PC-3 (cell line): ENCODE measurements around the gene SYDE1.

Experiments
- CTCF ChIP-seq: fragments of 300-600 bp; sonication (generic); conservative IDR thresholded peaks from 2 replicates; pipeline ENCODE4 v1.5.1; 2017; ENCODE audit warnings: antibody characterized with exemption, low read depth, mild to moderate bottlenecking, low read length
- EZH2 ChIP-seq: fragments of 300-600 bp; sonication (generic); IDR thresholded peaks from one replicate; pipeline ENCODE4 v1.6.1; 2017; ENCODE audit warnings: antibody characterized with exemption, mild to moderate bottlenecking, low read length; ENCODE audit not compliant: unreplicated experiment
- EZH2phosphoT487 ChIP-seq: fragments of 300-600 bp; sonication (generic); IDR thresholded peaks from 2 replicates; pipeline ENCODE4 v1.6.1; 2018; ENCODE audit warnings: mild to moderate bottlenecking, antibody characterized with exemption, low read length, borderline replicate concordance

GRCh38 chr19:15072930-15073647 is 34.1 kb upstream of the SYDE1 start:
- peak; percentile 55 for TF ChIP-seq CTCF
- no peak for TF ChIP-seq EZH2phosphoT487
- no peak for TF ChIP-seq EZH2
